GM18502 (cell line): ENCODE measurements around the gene UAP1L1.
"Not testable (repeated sequence)": the region's sequence is repeated elsewhere in the genome, so short reads cannot be mapped to it uniquely, and the experiment has no call there.

Experiments
- ATAC-seq: cut with Tn5 transposase; IDR thresholded peaks from one replicate; pipeline ENCODE4 v1.9.1; 2021; ENCODE audit warnings: mild to moderate bottlenecking; ENCODE audit not compliant: unreplicated experiment, poor library complexity

Gene UAP1L1

DNA sequence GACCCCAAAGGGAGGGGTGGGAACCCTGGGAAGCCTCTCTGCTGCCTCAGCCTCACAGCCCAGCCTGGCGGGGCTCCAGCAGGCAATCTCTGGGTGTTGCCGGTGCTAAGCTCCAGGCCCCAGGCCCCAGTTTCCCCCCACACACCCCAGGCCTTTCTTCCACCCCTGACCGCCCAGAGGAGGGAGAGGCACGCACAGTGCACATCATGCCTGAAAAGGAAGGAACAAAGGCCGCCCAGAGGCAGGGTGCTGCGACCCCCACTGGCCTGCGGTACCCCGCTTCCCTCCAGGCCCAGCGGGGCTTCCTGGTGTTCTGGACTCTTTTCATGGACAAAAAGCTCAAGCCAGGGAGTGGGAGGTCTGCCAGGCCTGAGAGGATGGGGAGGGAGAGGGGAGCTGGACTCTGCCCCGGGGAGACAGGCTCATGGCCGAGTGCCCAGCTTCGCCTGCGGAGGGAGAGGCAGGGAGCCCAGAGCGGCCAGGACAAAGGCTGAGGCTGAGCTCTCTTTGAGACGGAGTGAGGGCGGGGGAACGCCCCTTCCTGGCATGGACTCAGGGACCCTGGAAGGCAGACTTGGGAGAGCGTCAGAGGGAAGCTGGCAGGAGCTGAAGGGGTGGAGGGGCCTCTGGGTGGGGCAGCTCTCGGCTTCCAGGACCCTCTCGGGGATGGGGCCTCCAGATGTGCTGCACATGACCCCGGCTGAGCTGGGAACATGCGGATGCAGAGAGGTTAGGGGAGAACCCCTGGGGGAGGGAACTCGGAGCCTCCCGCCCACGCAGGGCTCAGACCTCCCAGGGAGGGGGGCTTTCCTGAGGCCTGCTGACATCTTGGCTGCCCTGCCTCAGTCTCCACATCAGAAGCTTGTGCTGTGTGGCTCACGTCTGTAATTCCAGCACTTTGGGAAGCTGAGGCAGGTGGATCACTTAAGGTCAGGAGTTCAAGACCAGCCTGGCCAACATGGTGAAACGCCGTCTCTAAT is 21.6 kb upstream of the UAP1L1 start:
- no peak for ATAC-seq

DNA sequence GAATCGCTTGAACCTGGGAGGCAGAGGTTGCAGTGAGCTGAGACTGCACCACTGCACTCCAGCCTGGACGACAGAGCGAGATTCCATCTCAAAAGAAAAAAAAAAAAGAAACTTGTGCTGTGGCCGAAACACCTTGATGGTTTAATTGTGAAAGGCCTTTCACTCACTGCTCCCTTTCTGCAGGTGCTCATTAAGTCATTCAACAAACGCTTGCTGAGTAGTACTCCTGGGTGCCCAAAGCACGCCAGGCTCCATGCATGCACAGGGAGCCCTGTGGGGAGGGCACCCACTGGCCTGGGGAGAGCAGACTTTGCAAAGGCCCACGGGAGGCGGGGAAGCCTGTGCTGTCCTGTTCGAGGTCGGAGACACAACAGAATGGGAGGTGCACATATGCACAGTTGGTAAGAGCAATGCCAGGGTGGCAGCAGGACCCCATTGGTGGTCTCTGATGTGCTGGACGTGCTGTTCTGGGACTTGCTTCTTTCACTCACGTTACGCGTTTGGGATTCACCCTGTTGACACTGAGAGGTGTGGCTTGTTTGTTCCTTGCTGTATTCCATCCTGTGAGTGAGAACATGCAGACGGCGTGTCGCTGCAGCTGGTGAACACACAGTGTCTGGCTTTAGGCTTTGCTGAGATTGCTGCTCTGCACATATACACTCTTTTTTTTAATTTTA is 20.4 kb upstream of the UAP1L1 start:
- no peak for ATAC-seq

DNA sequence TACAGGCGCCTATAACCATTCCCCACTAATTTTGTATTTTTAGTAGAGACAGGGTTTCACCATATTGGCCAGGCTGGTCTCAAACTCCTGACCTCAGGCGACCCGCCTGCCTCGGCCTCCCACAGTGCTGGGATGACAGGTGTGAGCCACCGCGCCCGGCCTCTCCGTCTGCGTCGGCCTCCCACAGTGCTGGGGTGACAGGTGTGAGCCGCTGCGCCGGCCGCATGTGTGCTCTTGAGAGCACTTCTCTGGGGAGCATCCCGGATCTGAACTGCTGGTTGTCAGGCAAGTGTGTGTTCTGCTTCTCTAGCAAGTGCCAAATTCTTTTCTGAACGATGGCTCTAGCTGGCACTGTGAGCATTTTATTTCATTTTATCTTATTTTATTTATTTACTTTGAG is 19.8 kb upstream of the UAP1L1 start:
- no peak for ATAC-seq

DNA sequence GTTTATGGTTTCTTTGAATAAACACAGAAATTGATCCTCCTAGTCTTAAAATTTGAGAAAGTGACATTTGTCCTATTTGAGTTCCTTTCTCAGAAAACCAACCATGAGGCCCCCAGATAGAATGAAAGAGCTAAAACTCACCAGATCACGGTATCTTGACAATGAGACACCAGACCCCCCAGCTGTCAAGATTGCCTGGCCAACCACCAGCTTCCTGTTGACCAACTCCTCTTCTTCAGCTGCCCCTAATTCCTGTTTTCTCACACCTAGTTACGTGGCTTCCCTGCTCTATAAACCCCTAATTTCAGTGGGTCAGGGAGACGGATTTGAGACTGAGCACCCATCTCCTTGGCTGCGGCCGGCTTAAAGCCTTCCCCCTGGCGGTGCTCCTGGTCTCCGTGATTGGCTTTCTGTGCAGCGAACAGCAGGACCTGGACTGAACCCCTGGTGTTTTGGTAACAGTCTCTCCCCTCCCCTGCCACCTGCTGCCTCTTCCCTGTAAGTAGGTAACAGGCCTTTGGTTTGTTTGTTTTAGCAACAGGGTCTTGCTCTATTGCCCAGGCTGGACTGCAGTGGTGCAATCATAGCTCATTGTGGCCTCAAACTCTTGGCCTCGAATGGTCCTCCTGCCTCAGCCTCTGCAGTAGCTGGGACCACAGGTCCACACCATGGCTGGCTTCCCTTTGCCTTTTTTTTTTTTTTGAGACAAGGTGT is 18.6 kb upstream of the UAP1L1 start:
- no peak for ATAC-seq

DNA sequence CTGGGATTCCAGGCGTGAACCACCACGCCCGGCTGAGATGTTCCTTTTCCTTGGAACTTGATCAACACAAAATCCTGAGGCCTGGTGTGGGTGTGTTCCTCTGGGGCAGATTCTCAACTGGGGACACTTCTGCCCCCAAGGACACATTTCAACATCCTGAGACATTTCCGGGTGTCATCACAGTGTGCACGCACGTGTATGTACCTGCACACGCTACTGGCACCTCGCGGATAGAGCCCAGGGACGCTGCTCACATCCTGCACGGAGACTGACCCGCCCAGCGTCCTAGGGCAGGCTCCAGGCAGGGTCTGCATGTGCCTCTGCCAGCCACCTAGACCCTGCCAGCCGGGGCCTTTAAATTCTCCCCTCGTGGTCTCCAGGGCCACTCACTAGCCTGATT is 14.9 kb upstream of the UAP1L1 start:
- ATAC-seq: no peak

DNA sequence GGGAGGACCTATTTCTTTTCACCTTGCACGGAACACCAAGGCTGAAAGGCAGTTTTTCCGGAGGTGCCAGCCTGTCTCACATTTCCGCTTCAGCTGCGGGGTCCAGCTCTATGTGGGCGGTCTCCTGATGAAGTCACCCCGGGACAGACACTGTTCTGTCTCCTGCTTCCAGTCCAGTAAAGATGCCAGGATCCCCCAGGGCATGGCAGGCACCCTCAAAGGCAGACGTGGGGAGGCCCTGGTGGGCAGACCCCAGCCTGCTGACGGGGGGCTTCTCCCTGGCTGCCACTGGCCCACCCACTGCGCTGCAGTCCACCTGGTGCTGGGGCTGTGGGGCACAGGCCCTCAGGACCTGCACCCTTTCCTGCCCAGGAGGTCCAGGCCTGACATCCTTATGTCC is 14.5 kb upstream of the UAP1L1 start:
- ATAC-seq: not testable (repeated sequence)

DNA sequence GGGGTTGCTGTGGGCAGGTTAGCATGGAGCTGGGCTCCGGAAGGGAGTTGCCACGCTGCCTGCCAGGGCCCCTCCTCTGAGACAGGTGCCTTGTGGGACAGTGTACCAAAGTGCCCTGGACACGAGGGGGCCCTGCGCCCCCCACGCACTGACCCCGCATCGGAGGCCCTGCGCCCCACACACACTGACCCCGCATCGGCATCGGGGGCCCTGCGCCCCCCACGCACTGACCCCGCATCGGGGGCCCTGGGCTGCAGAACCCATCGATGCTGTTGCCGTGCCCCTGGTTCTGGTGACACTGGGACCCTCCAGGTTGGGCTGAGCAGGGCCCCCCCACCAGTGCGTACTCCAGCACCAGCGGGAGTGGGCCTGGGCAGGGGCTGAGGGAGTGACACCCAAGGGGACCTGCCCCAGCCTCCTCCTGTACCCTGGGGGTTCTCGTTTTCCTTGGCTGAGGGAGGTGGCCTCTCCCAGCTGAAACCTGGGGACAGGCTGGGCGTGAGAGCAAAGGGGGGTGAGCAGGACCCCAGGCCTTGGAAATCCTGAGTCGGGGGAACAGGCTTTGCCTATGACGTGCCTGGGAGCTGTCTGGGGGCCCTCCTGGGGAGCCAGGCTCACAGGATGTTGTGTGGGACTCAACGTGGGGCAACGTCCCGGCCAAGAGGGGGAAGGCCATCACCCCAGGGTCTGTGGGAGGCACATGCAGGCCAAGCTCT is 13.8 kb upstream of the UAP1L1 start:
- ATAC-seq: no peak

DNA sequence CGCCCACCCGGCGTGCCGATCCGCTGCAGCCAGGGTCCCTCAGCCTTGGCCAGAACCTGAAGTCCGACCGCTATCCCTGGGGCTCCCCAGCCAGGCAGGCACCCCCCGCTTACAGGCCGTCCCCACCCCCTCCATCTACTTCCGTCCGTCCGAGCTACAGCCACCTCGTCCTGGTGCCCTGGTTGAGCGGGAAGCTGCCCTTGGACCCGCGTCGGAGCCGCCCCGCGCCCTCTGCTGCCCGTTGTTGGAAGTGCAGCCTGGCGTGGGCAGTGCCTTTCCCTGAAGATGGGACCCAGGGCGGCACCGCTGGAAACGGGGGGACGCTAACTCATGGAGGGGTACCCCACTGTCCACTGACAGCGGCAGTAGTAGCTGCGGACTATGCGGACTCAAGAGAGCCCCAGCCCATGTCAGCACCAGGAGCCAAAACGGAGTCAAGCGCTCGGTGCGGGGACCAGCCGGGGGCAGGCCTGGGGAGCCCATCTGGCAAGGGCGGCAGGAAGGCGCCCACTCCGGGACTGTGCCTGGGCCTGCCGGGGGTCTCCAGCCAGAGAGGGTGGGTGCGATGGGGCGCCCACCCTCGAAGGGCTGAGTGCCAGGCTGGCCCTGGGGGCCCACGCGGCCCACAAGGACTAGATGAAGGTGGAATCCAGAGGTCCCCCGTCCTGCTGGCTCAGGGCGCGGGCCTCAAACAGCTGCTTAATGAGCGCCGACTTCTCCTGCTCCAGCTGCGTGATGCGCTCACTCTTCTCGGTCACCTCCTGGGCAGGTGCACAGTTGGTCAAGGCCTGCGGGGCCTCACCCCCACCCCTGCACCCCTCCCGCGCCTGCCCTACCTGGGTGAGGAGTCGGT is 13.1 kb upstream of the UAP1L1 start:
- no peak for ATAC-seq

DNA sequence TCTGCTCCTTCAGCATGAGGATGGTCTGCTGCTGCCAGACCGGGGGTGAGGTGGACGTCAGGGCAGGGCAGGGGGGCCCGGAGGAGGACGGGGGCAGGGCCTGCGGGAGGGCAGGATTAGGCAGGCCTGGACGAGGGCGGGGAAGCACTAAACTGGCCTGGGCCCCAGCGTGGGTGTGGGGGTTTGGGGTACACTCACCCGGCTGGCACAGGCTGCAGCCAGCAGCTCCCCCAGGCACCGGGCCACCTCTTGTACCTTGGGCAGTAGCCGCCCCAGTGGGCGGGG is 12.5 kb upstream of the UAP1L1 start:
- no peak for ATAC-seq

DNA sequence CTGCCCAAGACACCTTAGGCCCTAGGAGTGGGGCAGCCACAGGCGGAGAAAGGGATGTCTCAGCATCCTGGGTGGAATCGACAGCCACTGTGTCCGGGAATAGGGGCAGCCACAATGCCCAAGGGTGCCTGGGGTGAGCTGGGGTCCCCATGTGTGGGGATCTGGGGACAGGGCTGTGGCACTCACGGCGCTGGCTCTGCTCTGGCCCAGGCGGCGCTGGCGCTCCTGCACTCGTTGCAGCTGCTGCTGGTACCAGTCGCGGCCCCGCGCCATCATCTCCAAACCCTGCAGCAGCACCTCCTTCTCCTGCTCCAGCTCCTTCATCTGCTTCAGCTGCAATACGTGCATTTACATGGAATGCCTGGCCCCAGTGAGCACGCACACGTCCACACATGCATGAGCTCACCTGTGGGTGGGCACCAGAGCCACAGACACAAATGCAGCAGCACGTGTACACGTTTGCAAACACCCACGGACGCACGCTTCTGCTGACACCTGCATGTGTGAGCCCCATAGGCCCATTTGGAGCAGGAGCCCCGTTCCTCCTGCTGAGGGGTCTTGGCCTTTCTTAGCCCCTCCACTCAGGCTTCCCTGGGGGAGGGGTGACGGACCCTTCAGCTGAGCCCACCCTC is 11.9 kb upstream of the UAP1L1 start:
- no peak for ATAC-seq

DNA sequence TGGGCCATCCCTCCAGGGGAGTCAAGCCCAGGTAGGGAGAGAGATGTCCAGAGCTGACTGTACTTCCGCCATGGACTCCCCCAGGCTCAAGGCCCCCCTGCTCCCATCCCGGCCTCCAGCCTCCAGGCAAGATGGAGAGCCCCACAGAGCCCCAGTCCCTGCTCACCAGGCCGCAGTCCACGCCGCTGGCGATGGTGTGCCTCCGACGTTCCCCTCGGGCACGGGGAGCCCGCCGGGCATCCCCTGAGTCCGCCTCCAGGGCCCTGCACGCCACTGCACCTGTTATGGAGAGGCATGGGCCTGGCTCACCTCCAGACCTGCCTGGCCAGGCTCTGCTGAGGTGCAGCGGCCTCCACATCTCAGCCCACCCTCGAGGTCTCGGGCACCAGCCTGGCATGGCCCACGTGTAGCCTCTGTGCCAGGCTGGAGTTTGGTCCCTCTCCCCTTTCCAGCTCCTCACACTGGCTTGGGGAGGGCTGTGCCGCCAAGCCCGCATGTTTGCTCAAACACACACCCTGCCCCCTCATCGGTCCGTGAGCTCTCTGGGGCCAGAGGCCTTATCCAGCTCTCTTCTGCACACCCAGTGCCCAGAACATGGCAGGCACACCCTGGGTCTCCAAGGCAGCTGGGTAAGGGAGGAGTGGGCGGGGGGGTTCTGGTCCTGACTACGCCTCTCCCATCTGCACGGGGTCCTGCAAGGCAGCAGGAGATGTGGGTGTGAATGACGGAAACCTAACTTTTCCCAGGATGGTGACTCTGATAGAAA is 11.0 kb upstream of the UAP1L1 start:
- ATAC-seq: no peak

DNA sequence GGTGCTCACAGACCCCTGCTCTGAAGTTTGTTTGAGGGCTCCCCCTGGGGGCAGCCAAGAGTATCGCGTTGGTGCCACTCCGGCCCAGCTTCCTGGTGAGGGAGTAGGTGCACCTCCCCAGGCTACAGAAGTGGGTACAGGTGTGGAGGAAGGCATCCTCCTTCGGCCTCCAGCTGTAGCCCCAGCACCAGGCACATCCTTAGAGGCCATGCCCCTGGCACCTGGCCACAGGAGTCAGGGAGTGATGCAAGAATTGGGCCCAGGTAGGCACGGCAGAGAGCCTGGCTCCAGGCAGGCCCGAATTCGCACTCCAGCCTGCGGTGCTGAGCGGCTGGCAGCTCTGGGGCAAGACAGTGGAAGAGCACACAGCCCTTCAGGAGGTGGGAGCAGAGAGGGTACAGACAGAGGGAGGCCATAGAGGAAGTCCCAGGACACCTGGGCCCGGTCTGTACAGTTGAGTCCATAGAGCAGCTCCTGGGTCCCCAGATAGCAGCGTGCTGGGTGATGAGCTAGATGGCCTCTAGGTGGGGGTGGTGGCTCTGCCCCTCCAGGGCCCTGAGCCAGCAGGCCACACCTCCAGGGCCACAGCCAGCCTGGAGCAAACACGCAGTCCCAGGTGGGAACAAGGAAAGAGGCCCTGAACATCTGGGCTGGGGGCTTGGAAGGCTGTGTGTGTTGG is 9.3 kb upstream of the UAP1L1 start:
- no peak for ATAC-seq

DNA sequence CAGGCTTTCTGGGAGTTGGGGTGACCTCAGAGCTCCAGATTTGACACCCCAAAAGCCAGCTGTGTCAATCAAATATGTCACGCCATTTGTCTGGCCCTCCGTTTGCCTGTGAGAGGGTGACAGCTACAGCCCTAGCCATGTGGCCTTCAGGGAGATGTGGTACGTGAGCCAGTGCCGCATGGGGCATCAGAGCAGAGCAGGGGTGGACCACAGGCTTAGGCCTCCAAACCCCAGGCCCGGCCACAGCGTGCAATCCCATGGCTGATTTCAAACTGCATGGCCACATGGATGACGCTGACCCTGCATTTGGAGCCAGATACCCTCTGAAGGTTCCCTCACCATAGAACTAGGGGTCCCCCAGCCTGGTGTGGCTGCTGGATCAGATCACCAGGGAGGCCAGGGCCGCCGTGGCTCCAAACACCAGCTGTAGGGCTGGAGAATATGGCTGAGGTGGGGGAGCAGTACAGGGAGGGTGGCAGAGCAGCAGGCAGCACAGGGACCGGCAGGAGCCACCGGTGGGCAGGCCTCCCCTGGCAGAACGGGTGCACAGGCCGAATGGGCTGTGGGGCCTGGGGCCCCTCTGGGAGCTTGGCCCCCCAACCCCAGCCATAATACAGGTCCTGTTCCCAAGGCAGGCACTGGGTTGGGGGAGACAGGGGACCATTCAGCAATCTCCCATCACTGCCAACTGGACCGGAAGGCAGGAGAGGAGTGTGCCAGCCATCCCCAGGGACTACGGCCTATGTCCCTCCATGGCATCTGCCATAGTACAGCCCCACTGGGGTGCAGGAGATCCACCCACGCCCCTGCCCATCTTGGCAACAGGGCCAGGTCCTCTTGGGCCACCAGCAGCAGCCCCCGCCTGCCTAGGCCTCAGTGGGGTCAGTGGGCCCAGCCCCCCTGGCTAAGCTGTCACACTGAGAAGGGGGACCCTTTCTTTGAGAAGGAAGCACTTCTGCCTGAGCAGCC is 8.5 kb upstream of the UAP1L1 start:
- ATAC-seq: no peak

DNA sequence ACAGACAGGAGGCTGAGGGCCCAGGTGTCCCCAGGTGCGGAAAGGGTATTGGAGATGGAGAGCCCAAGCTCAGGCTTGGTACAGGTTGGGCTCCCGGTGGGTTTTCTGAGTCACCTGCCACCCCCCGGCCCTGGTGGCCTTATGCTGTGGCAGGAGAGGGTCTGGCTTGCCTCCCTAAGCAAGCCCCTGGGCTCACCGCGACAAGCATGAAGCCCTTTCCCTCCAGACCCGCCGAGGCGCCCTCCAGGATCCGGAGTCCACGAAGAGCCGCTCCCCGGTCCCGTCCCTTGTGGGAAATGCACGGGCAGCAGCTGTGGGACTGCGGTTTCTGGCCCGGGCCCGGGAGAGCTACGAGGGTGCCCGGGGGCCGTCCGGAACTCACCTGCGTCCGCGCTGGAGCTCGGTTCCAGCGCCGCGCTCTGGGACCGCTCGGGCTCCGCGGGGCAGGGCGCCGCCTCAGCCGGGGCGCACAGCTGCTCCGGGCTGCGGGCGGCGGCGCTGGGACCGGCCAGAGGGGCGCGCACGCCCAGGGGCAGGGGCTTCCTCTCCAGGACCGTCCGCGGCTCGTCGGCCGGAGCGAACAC is 7.7 kb upstream of the UAP1L1 start:
- ATAC-seq: peak; percentile 18

DNA sequence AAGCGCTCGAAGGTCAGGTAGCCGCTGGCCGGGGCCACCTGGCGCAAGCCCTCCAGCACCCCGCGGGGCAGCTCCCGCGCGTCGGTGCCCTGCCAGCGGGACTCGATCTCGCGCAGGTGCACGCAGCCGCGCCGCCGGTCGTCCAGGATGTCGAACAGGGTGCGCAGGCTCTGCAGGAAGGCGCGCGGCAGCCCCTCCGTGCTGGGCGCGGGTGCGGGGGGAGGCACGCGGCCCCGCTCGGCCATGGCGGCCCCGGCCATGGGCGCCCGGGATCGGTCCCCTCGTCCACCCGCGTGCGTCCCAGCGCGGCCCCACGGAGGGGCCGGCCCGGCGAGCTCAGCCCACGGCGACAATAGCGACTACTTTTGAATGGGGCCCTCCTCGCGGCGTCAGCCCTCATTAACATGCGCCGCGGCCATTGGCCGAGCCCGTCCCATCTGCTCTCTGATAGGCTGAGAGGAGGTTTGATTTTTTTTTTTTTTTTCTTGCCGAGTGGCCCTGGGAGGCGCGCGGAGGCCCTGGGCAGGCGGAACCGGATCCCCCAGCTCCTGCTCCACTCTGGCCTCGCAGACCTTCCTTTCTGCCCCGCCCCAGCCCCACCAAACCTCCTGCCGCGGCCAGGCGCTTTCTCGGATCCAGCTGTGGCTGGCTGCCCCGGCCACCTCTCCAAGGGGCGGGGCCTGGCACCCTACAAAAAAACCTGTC is 7.0 kb upstream of the UAP1L1 start, which contains the start of gene SAPCD2:
SAPCD2 (minus strand) TSS at position 357 of the 705 bp plus-strand sequence; CDS start at position 260, 97 bp downstream.
- peak; percentile 76 for ATAC-seq

DNA sequence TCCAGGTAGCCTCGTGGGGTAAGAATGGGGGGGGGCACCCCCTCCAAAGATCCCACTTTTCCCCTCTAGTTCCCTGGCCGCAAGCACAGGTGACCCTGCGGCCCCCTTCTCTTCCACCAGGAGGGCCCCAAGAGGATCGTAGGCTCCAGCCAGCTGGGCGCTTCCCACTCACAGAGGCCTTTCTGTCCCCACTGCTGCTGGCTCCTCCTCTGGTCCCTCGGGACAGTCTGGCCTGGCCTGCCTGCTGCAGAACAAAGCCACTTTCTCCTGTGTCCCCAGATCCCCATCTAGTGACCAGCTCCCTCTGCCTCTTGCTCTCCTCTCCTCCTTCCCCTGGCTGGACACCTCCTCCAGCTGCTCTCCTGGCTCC is 6.4 kb upstream of the UAP1L1 start:
- ATAC-seq: peak; percentile 11
